Liver (tissue), 3 donors: ENCODE data around the gene ABHD15.

ENCODE experiments used
- ATF3 ChIP-seq: IDR thresholded peaks from 2 replicates; pipeline ENCODE4 v1.6.1; 2016; ENCODE audit warnings: antibody characterized with exemption
- CTCF ChIP-seq: fragments of 150-350 bp; IDR thresholded peaks from 2 replicates; pipeline ENCODE4 v1.5.1; 2017; ENCODE audit warnings: improper control_type of control experiment, low read depth, low read length; ENCODE audit not compliant: missing input control
- HNF4G ChIP-seq: IDR thresholded peaks from 2 replicates; pipeline ENCODE4 v1.6.1; 2016; ENCODE audit warnings: antibody characterized with exemption
- JUND ChIP-seq, 2 donors: IDR thresholded peaks; 2 replicates each; pipeline ENCODE4 v1.6.1; 2016; ENCODE audit warnings: antibody characterized with exemption in 2 of 2
- NR2F2 ChIP-seq: IDR thresholded peaks from 2 replicates; pipeline ENCODE4 v1.6.1; 2016; ENCODE audit warnings: antibody characterized with exemption
- RAD21 ChIP-seq, 2 donors: IDR thresholded peaks; 2 replicates each; pipeline ENCODE4 v1.6.1; 2016; ENCODE audit warnings: antibody characterized with exemption in 2 of 2, mild to moderate bottlenecking in 2 of 2
- REST ChIP-seq: IDR thresholded peaks from 2 replicates; pipeline ENCODE4 v1.6.1; 2016; ENCODE audit warnings: antibody characterized with exemption, mild to moderate bottlenecking
- RXRA ChIP-seq, 2 donors: IDR thresholded peaks; 2 replicates each; pipeline ENCODE4 v1.6.1; 2017 to 2018; ENCODE audit warnings: antibody characterized with exemption in 2 of 2, mild to moderate bottlenecking in 1 of 2
- SP1 ChIP-seq: IDR thresholded peaks from 2 replicates; pipeline ENCODE4 v1.6.1; 2018; ENCODE audit warnings: antibody characterized with exemption, mild to moderate bottlenecking
- donor health status: healthy.
- donor health status: healthy.

GRCh38 chr17:29518359-29518758 is 48.5 kb downstream of the ABHD15 start:
- TF ChIP-seq CTCF (no peak), REST (no peak), RAD21 (IDR thresholded peaks at IDR 0.05) (no peak), SP1 (no peak), ATF3 (no peak), JUND (IDR thresholded peaks at IDR 0.05) (no peak), RXRA (IDR thresholded peaks at IDR 0.05) (no peak), HNF4G (no peak), NR2F2 (no peak)
